Calu3 (cell line): ENCODE results near the gene GPR89A. TPM values are rescaled to one million over a fixed set of nuclear protein-coding genes. Genes with fewer than 3 reads are reported as not detected.
"Not testable (repeated sequence)": the region's sequence is repeated elsewhere in the genome, so short reads cannot be mapped to it uniquely, and the experiment has no call there.

ENCODE experiments used
- BruUV-seq: library from RNA; stranded (reverse); fragments of 400-500 nt; replicated peaks from 2 replicates; lab custom pipeline; 2021; lab: Mats Ljungman, UMichigan
- CTCF ChIA-PET: fragments of 300-600 bp; sonication (Branson Sonifier 250); formaldehyde crosslinking; loops from one replicate; lab custom pipeline; 2022; ENCODE audit warnings: antibody characterized with exemption; lab: Charles Lee
- DNase-seq: peaks from one replicate; pipeline ENCODE4 v3.0.0; 2022
- H3K27ac Mint-ChIP-seq: one replicate; pipeline ENCODE4 v1.8.0; 2022; ENCODE audit warnings: mixed read lengths; ENCODE audit not compliant: unreplicated experiment
- H3K27me3 Mint-ChIP-seq: one replicate; pipeline ENCODE4 v1.8.0; 2022; ENCODE audit warnings: mixed read lengths; ENCODE audit not compliant: unreplicated experiment
- H3K36me3 Mint-ChIP-seq: one replicate; pipeline ENCODE4 v1.8.0; 2022; ENCODE audit warnings: mild to moderate bottlenecking, moderate library complexity, mixed read lengths; ENCODE audit not compliant: insufficient read depth, unreplicated experiment
- H3K4me1 Mint-ChIP-seq: one replicate; pipeline ENCODE4 v1.8.0; 2022; ENCODE audit warnings: mild to moderate bottlenecking, low read depth, mixed read lengths; ENCODE audit not compliant: unreplicated experiment
- H3K4me3 Mint-ChIP-seq: one replicate; pipeline ENCODE4 v1.8.0; 2022; ENCODE audit warnings: mild to moderate bottlenecking, low read depth, moderate library complexity, mixed read lengths; ENCODE audit not compliant: unreplicated experiment
- H3K9me3 Mint-ChIP-seq: one replicate; pipeline ENCODE4 v1.8.0; 2022; ENCODE audit warnings: low read depth, mixed read lengths; ENCODE audit not compliant: unreplicated experiment
- CTCF ChIP-seq: fragments of 200-600 bp; IDR thresholded peaks from one replicate; pipeline ENCODE4 v1.8.0; 2022; ENCODE audit warnings: antibody characterized with exemption; ENCODE audit not compliant: unreplicated experiment
- intact Hi-C: fragments of 100-400 bp; cut with micrococcal nuclease; formaldehyde crosslinking; loops from one replicate; pipeline ENCODE4 v1.10.0; 2022; ENCODE audit not compliant: unreplicated experiment
- total RNA-seq: library from RNA; stranded (reverse); gene quantifications from 2 replicates; pipeline ENCODE4 v1.2.3, GENCODE V29; 2022

Gene GPR89A
- total RNA-seq, 1 experiment from 2014 or later = 37.6 TPM

GRCh38 chr1:145714524-145715111 lies 106.8 kb downstream of the GPR89A start:
- CTCF ChIA-PET = interaction anchor here (0.7 kb wide), 1 partner anchor 45 kb away, joined by 3 read pairs; no protein-coding TSS in a partner anchor
- intact Hi-C loops = no loop called here
- BruUV-seq = no TSS peak
- DNase-seq = no peak
- Mint-ChIP-seq H3K36me3 (no peaks in the 10 kb centered on the region), H3K9me3 (peaks cover 3% of the 10 kb centered on the region), H3K27me3 (no peaks in the 10 kb centered on the region), H3K4me3 (no peak overlapping the region), H3K4me1 (peaks cover 13% of the 10 kb centered on the region), H3K27ac (no peak overlapping the region)
- TF ChIP-seq CTCF = no peak

GRCh38 chr1:145716641-145717345 lies 109.0 kb downstream of the GPR89A start:
- CTCF ChIA-PET = interaction anchor here (0.5 to 0.6 kb wide), 2 partner anchors 11 to 24 kb away, joined by 5 to 9 read pairs; no protein-coding TSS in a partner anchor
- no TSS peak for BruUV-seq
- intact Hi-C loops = no loop called here
- no peak for DNase-seq
- no peak for TF ChIP-seq CTCF
- H3K27ac Mint-ChIP-seq = no peak overlapping the region
- no peaks in the 10 kb centered on the region for H3K9me3 Mint-ChIP-seq
- peaks cover 8% of the 10 kb centered on the region for H3K4me1 Mint-ChIP-seq
- H3K27me3 Mint-ChIP-seq = peaks cover 9% of the 10 kb centered on the region
- peaks cover 9% of the 10 kb centered on the region for H3K36me3 Mint-ChIP-seq
- no peak overlapping the region for H3K4me3 Mint-ChIP-seq

GRCh38 chr1:145717833-145718232 lies 110.0 kb downstream of the GPR89A start:
- no peak for TF ChIP-seq CTCF
- intact Hi-C loops = no loop called here
- H3K4me1 Mint-ChIP-seq = peaks cover 9% of the 10 kb centered on the region
- H3K36me3 Mint-ChIP-seq = peaks cover 9% of the 10 kb centered on the region
- DNase-seq = no peak
- H3K4me3 Mint-ChIP-seq = no peak overlapping the region
- BruUV-seq = no TSS peak
- CTCF ChIA-PET = interaction anchor here (1.4 kb wide), 1 partner anchor 11 kb away, joined by 3 read pairs; the partner anchor contains the start of gene PDZK1
- peaks cover 20% of the 10 kb centered on the region for H3K27me3 Mint-ChIP-seq
- no peak overlapping the region for H3K27ac Mint-ChIP-seq
- H3K9me3 Mint-ChIP-seq = no peaks in the 10 kb centered on the region

GRCh38 chr1:145718465-145718864 lies 110.7 kb downstream of the GPR89A start:
- H3K4me3 Mint-ChIP-seq, BruUV-seq, H3K27ac Mint-ChIP-seq, DNase-seq, H3K36me3 Mint-ChIP-seq, H3K4me1 Mint-ChIP-seq, H3K9me3 Mint-ChIP-seq, intact Hi-C loops: not testable (repeated sequence)
- peaks cover 21% of the 10 kb centered on the region for H3K27me3 Mint-ChIP-seq
- CTCF ChIA-PET = interaction anchor here (0.7 to 1.4 kb wide), 2 partner anchors 11 to 28 kb away, joined by 3 to 4 read pairs; partner anchors contain the start of gene PDZK1
